ENCODE measurements around the gene RUNDC3A.
"Not testable (repeated sequence)": the region's sequence is repeated elsewhere in the genome, so short reads cannot be mapped to it uniquely, and the experiment has no call there.

Gene RUNDC3A

DNA sequence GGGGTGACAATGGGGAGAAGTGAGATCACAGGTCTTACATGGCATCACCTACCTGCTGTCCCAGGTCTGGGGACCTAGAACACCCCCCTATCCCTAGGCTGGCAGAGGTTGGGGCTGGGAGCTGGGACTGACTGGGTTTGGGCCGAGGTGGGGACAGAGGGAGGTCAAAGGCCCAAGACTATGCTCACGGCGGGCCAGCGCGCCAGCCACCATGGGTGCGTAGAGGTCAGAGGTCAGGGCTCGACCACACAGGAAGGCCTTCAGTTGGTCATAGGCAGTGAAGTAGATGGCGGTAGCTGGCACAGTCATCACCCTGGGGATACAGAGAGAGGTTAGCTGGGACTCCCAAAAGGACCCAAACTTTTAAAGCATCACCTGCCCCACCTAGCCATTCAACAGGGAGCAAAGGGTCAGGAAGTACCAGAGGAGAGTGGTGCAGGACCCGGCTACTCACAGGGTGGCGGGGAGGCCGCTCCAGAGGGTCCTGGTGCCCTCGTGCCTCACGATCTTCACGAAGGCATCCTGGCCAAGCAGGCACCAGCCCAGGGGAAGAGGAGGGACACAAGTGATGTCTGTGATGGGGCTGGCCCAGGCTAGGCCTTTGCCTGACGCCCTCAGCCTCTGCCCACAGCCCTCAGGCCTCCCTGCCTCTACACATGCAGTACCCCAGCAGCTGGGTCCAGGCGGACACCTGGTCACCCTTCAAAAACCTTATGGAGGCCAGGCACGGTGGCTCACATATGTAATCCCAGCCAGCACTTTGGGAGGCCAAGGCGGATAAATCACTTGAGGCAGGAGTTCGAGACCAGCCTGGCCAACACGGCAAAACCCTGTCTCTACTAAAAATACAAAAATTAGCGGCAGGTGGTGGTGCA is 13.1 kb downstream of the RUNDC3A start:
- no peak for DNase-seq

DNA sequence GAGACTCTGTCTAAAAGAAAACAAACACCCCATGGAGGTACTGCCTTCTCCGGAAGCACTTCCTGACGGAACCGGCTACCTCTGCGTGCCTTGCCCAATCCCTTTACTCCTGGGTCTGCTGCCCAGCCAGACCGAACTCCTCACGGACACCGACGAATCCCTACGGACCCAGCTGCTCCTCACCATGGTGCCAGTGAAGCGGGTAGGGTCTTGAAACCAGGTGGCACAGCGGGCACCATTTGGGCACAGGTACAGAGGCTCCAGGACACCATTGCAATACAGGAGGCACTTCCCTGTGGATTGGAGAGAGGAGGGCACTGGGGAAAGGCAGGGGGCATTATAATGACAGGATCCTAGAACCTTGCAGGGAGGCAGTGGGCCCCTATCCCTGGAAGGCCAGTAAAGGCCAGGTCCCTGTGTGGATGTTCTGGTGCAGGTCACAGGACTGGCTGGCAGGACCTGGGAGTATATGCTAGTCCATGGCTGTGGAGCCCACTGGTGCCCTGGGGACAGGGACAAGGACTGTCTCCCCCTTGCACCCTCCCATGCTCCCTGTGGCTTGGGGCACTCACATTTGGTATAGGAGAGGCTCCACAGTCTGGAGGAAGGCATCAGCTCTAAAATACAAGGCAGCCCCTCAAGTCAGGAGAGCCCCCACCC is 14.0 kb downstream of the RUNDC3A start:
- DNase-seq, result no peak

DNA sequence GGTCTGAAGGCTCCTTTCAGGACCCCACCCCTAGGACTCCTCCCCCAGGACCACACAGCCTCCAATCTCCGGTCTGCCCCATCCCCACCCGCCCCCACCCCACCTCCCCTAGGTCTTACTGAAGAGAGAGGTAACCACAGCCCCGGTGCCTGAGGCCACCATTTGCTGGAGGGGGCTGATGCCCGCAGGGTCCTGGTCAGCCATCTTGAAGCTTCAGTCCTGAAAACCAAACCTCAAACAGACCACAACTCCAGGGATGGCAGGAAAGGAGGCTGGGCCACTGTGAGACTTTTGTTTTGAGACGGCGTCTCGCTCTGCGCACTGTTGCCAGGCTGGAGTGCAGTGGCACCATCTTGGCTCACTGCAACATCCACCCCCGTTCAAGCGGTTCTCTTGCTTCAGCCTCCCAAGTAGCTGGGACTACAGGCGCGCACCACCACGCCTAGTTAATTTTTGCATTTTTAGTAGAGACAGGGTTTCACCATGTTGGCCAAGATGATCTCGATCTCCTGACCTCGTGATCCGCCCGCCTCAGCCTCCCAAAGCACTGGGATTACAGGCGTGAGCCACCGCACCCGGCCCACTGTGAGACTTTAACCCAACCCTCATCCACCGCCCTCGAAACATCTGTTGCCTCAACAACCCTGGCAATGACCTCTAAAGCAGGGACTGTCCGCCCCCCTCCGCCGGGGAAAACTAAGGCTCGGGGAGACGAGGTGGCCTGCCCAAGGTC is 15.1 kb downstream of the RUNDC3A start:
- DNase-seq, result no peak

DNA sequence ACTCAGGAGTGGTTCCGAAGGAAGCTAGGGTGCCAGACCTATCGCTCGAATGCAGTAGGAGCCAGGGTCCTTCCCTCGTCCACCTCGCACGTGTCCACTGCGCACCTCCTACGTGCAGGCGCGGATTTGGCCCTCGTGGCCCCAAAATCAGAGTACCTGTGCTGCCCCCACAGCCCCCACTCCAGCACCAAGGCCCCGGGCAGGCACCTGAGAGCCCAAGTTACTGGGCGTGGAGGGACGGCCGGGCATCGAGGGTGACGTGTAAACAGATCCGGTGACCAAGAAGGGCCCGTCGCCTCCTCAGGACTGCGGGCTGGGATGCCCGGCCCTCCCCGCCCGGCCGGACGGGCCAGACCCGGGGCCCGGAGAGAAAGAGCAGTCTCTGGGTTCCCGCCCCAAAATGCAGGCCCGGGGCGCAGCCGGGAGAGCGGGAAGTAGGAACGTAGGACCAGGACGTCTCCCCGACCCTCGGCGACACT is 15.7 kb downstream of the RUNDC3A start:
- DNase-seq, result no peak

DNA sequence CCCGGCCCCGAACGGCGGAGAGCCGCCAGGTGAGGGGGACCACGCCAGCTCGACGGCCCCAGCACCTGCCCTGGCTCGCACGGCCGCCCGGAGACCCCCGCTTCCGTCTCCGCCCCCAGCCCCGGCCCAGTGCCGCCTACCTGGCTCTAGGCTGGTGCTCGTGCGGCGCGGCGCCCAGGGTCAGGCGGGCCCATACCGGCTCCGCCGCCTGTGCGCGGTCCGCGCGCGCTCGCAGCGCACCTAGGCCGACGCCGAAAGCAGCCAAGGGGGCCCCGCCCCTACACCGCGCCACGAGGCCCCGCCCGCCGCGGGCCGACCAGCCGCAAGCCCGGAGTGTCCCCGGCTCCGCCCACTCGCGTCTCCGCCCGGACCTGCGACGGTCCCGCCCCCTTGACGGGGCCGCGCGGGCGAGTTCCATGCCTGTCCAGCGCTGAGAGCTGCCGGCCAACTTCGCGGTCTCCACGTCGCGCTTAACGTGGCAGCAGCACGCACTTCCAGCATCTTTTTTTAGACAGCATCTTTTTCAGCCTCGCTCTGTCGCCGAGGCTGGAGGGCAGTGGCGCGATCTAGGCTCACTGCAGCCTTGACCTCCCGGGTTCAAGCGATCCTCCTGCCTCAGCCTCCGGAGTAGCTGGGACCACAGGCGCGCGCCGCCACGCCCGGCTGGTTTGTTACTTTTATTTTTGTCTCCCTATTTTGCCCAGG is 16.3 kb downstream of the RUNDC3A start, which contains the start of gene SLC25A39:
Gene SLC25A39, minus strand, starts transcription at position 253 of the 705 bp plus-strand sequence. CDS start 1,261 bp downstream, outside the sequence.
- peak; percentile 94 for DNase-seq

DNA sequence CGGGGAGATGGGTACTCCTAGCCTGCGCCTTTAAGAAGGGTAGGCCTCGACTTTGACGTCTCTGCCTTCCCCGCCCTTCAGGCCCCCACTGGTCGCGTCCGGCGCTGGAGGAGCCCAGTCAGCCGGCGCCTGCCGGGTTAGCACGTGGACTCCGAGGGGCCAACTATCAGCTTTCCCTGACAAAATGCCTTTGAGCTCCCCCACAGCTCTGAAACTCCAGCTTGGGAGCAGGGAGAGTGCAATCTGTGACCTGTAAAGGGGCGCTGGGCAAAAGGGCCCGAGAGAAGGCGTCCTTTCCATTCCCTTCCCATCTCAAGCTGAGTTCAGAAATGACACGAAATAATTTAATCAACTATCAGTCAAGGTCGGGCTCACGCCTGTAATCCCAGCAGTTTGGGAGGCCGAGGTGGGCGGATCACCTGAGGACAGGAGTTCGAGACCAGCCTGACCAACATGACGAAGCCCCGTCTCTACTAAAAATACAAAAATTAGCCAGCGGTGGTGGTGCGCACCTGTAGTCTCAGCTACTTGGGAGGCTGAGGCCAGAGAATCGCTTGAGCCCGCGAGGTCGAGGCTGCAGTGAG is 18.6 kb downstream of the RUNDC3A start:
- peak; percentile 92 for DNase-seq

DNA sequence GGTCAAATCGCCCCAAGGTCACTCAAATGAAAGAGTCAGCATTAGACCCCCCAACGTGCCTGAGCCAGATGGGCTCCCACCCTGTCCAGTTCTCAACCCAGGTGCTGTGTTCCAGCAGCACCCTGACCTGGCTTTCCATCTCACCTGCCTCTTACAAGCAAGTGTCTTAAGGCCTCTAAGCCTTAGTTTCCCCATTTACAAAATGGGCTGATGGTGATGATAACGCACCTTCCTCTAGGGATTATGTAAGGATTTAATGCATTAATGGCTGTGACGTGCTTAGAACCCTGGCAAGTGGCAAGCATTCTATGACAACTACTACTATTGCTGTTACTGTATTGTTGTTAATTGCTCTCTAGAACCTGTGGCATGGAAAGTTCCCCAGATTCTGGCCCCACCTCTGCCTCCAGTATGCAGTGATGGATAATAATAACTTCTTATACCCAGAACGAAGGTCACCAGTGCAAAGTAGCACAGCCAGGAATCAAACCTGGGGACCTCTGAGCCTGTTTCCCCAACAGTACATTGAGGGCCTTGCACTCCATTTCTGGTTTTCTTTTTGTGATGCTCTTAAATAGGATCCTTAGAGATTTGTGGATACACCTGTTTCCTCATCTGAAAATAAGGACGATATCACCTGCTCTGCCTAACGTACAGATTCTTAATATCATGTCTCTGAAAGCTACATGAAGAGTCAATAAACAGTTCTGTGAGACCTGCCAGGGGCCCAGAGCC is 19.5 kb downstream of the RUNDC3A start:
- no peak for DNase-seq

DNA sequence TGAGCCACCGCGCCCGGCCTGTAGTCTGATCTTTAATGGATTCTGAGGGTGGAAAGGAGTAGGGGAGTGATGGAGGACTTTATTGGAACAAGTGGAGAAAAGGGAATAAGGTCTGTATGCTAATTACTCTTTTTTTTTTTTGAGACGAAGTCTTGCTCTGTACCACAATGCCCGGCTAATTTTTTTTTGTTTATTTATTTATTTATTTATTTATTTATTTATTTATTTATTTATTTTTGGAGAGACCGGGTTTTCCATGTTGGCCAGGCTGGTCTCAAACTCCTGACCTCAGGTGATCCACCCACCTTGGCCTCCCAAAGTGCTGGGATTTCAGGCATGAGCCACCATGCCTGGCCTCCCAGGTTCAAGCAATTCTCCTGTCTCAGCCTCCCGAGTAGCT is 21.1 kb downstream of the RUNDC3A start:
- not testable (repeated sequence) for DNase-seq

DNA sequence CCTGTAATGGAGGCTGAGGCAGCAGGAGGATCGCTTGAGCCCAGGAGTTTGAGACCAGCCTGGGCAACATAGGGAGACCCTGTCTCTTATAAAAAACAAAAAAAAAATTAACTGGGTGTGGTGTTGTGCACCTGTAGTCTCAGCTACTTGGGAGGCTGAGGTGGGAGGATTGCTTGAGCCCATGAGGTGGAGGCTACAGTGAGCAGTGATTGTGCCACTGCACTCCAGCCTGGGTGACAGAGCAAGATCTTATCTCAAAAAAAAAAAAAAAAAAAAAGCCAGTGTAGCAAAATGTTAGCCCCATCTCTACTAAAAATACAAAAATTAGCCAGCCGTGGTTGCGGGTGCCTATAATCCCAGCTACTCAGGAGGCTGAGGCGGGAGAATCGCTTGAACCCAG is 21.9 kb downstream of the RUNDC3A start:
- DNase-seq, result not testable (repeated sequence)

DNA sequence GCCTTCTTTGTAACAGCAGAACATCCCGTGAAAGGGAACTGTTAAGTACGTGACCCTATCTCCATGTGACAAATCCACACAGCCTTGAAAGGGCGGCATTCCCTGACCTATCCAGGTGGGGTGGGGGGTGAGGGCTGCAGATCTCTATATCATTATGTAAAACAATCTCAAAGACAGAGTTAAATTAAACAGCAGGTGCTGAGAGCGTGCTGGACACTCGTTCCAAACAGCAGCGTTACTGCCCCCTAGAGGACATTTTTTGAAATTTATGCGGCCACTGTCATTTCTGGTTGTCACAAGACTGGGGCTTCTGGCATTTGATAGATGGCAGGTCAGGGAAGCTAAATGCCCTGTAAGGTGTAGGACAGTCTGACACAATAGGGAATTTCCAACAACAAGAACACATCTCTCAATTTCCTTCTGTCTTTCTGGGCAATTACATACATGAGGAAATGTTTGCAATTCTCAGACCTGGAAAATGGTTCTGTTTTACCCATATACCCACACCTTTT is 22.9 kb downstream of the RUNDC3A start:
- peak; percentile 66 for DNase-seq

DNA sequence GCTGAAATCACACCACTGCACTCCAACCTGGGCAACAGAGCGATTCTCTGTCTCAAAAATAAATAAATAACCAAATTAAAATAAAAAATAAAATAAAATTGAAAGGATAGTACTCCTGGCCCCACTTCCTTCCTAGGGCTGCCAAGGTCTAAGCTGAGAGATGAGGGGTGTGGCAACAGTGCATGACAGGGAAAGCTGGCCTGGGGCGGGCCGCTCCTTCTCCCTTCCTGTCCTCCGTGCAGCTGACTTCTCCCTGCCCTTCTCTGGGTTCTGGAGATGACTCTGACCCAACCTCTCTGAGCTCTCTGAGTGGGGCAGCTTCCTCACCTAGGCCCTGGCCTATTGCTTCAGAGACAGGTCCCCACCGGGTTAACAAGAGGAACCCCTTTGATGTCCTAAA is 25.0 kb downstream of the RUNDC3A start:
- no peak for DNase-seq

DNA sequence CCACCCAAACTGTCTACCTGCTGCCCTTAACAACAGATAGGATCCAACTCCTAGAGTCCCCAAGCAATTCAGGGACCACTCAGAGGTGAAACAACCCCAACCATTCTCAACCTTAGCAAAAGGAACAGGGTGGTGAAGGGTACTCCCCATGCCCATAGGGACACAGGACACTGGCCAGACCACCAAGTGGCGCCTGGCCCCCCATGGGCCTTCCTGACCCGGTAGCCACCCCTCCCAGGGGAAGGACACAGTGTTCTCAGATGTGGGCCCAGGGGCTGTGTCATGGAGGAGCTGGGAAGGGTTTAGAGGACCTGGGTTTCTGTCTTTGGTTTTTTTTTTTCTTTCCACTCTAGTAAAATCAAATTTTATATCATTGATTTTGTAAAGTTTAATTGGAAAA is 25.9 kb downstream of the RUNDC3A start:
- DNase-seq, result no peak

DNA sequence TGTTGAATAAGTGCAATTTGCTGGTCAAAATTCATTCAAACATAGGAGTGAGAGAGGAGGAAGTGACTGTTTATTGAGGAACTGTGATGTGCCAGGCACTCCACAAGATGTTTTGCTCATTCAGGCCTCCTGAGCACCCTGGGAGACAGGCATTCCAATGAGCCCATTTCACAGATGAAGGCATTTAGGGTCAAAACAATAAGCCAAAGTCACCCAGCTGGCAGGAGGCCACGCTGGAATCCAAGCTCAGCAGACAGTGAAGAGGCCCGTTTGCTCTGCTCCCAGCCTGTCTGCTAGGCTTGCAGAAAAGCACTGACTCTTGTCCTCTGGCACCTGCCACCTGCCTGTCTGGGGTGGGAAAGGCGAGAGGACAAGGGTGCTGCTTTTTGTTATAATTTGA is 26.3 kb downstream of the RUNDC3A start:
- DNase-seq, result no peak

DNA sequence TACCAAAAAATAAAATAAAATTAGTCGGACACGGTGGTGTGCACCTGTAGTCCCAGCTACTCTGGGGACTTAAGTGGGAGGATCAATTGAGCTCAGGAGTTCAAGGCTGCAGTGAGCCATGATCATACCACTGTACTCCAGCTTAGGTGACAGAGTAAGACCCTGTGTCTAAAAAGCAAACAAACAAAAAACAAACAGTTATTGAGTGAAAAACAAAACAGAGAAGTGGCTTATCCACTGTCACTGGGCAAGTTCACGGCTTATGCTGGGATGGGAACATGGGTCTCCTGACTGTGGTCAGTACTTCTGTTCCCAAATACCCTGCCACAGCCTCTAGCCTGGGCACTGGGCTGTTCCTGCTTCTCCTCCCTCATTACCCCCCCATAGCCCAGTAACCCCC is 27.2 kb downstream of the RUNDC3A start:
- no peak for DNase-seq

DNA sequence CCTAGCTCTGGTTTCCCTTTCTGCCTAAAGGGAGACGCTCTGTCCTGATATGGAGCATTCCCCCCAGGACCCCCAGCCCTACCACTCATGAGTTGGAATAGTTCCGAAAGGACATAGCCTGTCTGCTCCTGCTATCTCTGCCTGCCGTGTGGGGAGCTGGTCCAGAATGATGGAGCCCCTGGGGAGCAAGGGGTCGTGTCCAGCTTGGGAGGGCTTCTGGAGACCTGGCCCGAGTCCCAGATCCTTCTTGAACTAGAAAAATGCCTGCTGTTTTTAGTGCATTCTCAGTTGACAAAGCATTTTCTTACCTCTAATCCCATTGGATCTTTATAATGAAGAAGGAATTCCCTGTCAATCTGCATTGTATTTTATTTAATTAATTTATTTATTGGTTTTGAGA is 27.6 kb downstream of the RUNDC3A start:
- no peak for DNase-seq

DNA sequence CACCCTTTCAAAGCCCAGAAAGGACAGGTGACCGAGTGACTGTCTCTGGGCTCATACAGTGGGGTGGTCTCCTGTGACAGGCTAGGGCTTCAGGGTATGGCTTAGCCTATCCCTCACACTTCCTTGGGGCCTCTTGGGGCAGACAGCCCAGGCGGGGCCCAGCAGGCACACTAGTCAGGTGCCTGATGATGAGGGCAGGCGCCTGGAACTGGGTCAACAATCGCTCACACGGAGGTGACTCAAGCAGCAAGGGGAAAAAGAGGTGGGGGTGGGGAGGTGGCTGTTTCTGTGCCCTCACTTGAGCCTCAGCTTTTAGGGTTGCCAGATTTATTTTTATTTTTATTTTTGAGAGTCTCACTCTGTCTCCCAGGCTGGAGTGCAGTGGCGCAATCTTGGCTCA is 30.3 kb downstream of the RUNDC3A start:
- DNase-seq, result no peak

DNA sequence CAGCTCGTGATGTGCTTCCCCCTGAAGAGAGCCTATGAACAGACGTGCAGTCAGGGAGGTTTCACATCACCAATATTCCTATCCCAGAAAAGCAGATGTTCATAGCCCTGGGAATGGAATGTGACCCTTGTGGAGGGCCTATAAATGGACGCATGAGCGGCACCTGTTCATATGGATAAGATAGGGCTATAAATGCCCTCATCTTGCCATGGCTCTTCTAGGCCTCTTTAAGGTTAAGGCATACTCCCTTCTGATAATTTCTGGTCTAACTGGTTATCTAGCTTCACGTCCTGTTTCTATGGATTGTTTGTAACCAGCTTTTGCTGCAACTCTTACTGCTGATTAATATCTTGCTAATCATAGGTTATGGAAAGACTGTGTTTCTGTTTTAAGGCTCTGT is 32.2 kb downstream of the RUNDC3A start:
- not testable (repeated sequence) for DNase-seq

DNA sequence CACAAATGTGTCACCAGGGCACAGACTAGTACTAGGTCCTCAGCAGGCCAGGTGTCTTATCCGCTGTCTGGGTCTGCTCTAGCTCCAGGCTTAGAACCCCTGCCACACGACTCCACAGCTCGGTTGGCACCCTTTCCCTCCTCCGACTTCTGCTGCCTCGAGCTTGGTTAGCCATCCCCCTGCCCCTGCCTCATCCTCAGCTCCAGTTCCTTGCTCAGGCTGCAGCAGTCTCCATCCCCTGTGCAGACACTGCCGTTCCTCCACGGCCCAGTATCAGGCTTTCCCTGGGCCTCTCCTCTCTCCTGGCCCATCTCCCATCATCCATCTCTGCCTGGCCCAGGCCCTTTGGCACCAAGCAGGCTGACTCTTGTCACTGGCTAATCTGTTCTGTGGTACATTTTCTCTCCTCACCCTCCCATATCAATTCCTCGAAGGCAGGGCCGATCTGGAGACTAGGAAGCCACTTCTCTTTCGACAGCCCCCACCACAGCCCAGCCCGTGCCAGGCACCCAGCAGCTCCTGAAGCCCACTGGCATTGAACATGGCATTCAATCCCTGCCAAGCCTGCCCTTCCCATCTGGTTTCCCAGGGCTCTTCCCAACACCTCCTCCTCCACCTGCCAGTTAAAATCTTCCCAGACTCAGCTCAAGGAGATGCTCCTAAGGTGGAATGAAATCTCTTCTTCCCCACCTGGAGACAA is 35.3 kb downstream of the RUNDC3A start:
- no peak for DNase-seq

DNA sequence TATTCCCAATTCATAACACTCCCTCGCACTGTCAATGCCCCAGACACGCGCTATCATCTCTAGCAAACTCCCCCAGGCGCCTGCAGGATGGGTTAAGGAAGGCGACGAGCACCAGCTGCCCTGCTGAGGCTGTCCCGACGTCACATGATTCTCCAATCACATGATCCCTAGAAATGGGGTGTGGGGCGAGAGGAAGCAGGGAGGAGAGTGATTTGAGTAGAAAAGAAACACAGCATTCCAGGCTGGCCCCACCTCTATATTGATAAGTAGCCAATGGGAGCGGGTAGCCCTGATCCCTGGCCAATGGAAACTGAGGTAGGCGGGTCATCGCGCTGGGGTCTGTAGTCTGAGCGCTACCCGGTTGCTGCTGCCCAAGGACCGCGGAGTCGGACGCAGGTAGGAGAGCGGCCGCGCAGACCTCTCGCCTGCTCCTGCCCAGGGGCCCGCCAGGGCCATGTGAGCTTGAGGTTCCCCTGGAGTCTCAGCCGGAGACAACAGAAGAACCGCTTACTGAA is 36.6 kb downstream of the RUNDC3A start, which contains the start of gene GRN:
Gene GRN, plus strand, starts transcription at position 364 of the 515 bp plus-strand sequence. CDS start 3,863 bp downstream, outside the sequence.
- peak; percentile 80 for DNase-seq

DNA sequence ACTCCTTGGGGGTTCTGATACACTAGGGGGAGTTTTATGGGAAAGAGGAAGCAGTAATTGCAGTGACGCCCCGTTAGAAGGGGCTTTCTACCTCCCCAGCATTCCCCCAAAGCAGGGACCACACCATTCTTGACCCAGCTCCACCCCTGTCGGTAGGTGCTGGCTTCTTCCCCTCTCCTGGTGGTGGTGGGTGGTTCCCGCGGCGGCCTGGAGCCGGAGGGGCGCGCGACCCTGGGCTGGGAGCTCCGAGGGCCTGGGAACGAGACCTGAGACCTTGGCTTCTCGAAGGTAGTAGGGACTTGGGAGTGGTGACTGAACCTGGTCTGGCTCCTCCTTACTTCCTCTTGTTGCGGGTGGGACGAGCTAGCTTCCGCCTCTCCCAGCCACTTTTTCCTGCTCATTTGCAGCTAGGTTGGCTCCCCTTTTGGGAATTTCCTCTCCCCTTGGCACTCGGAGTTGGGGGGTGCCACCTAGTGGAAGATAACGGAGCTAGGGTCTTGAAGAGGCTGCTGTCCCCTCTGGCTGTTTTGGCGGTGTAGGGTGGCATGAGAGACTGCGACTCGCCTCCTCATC is 37.1 kb downstream of the RUNDC3A start:
- peak; percentile 32 for DNase-seq

Measured in activated CD4-positive, alpha-beta T cell treated with anti-CD3 and anti-CD28 coated beads, Interleukin-2, amount 50 U/mL, for 1 hour (primary cell).